Measurements from ENCODE around the gene OLIG1. TPM values are rescaled to one million over a fixed set of nuclear protein-coding genes. Genes with fewer than 3 reads are reported as not detected.
A peak's percentile ranks its signal among the peaks of the same experiment; 100 is the strongest.

OLIG1 gene
- total and polyA plus RNA-seq, 2 of the 8 experiments (the other 6 are each of a cell fraction or from before 2014, with no cell fraction given), result 0.65 to 1.2 TPM

GRCh38 chr21:33026878-33027400 lies 43.0 kb upstream of the OLIG1 start:
- FAIRE-seq (no peak), DNase-seq (ENCODE audit: low read depth in 1 of 2, low spot score in 2 of 2) (peak in 1 of 2 experiments; percentile 72)
- H3K9ac ChIP-seq (replicated peaks in 1 of 4; ENCODE audit: extremely low read depth in 1 of 4, low read depth in 3 of 4, low read length in 3 of 4), result no peak overlapping the region
- H2BK15ac ChIP-seq (ENCODE audit: low read length), result no peak overlapping the region
- H3K4me1 ChIP-seq (replicated peaks in 1 of 4; ENCODE audit: control insufficient read depth in 3 of 4, insufficient read depth in 4 of 4, low read length in 3 of 4), result peaks cover 6 to 35% (median 24%) of the 10 kb centered on the region in 4 experiments
- peaks cover 0 to 5% (median 0%) of the 10 kb centered on the region in 4 experiments; a peak in 1 of 8 replicates for H3K36me3 ChIP-seq (ENCODE audit: control insufficient read depth in 2 of 4, insufficient read depth in 4 of 4, low read length in 3 of 4)
- no peak overlapping the region for H2BK5ac ChIP-seq (ENCODE audit: low read depth, low read length)
- H2BK120ac ChIP-seq (replicated peaks; ENCODE audit: low read depth, low read length), result no peak overlapping the region
- H3K79me1 ChIP-seq (ENCODE audit: low read depth, low read length), result no peaks in the 10 kb centered on the region
- peak overlapping the region; percentile 85 to 95 for H3K4me2 ChIP-seq (ENCODE audit: insufficient read depth in 1 of 2, low read depth in 2 of 2, low read length in 2 of 2)
- H4K20me1 ChIP-seq (replicated peaks in 1 of 2; ENCODE audit: control insufficient read depth in 1 of 2, insufficient read depth in 2 of 2, low read length in 2 of 2), result peaks cover 14% of the 10 kb centered on the region in 2 experiments
- no peak overlapping the region for H4K5ac ChIP-seq (ENCODE audit: insufficient read length, low read depth, low read length)
- H2AK5ac ChIP-seq (ENCODE audit: low read depth, low read length), result no peak overlapping the region
- H4K8ac ChIP-seq (ENCODE audit: extremely low read depth, insufficient read depth, low read length), result no peak overlapping the region
- no peak overlapping the region for H3K14ac ChIP-seq (ENCODE audit: insufficient read length)
- peak overlapping the region; percentile 59; the same call in 1 of the 2 replicates for H2AFZ ChIP-seq (ENCODE audit: low read length)
- no peak overlapping the region for H3K23ac ChIP-seq (ENCODE audit: insufficient read length)
- H4K91ac ChIP-seq (replicated peaks; ENCODE audit: insufficient read length, low read length), result peak overlapping the region; percentile 51
- H3K18ac ChIP-seq (ENCODE audit: extremely low read depth, low read length), result peak overlapping the region; percentile 81
- no peaks in the 10 kb centered on the region for H3K9me3 ChIP-seq (ENCODE audit: insufficient read depth in 2 of 2, low read depth in 1 of 2, low read length in 1 of 2)
- POLR2A ChIA-PET (ENCODE audit: partially characterized antibody), result interaction anchor here (0.8 kb wide), 1 partner anchor 44 kb away, joined by 4 read pairs; no protein-coding TSS in a partner anchor
- H2BK20ac ChIP-seq (ENCODE audit: low read length), result no peak overlapping the region
- peaks cover 13% of the 10 kb centered on the region for H3K23me2 ChIP-seq (ENCODE audit: low read depth, low read length)
- WGBS, 2 experiments (ENCODE audit: extremely low coverage in 1 of 2, insufficient coverage in 1 of 2, insufficient read length in 1 of 2, insufficient replicate concordance in 2 of 2, low coverage in 1 of 2, low lambda C conversion rate in 2 of 2, missing lambda C conversion rate in 1 of 2), result 15% methylated on average over 43 of the region's 54 CpGs; no CpG with 5 or more reads in 1 of the 2 experiments
- peak overlapping the region; percentile 35 for H3K4ac ChIP-seq (replicated peaks; ENCODE audit: insufficient read length, low read depth, low read length)
- peaks cover 90 to 99% (median 98%) of the 10 kb centered on the region in 4 experiments for H3K27me3 ChIP-seq (replicated peaks in 1 of 4; ENCODE audit: control insufficient read depth in 3 of 4, extremely low read depth in 1 of 4, insufficient read depth in 3 of 4, low read length in 3 of 4)
- CTCF ChIA-PET (ENCODE audit: partially characterized antibody), result interaction anchor here (0.8 to 6.0 kb wide), 4 partner anchors 8 to 143 kb away, joined by 3 to 44 read pairs (median 6); no protein-coding TSS in a partner anchor
- H3K27ac ChIP-seq (ENCODE audit: low read depth, low read length), result no peak overlapping the region
- H2BK12ac ChIP-seq (ENCODE audit: low read depth, low read length), result peak overlapping the region; percentile 75; the same call in 1 of the 2 replicates
- no peak overlapping the region for H3K56ac ChIP-seq (replicated peaks; ENCODE audit: insufficient read length, low read depth, low read length)
- H3K79me2 ChIP-seq (ENCODE audit: control insufficient read depth in 1 of 2, insufficient read depth in 2 of 2, low read length in 2 of 2), result no peaks in the 10 kb centered on the region
- H3K4me3 ChIP-seq (ENCODE audit: extremely low read depth in 1 of 4, insufficient read depth in 2 of 4, low read depth in 3 of 4, low read length in 4 of 4), result peak overlapping the region in 1 of 4 experiments; percentile 70; a peak in 2 of 8 replicates
- TF ChIP-seq EZH2 (IDR thresholded peaks at IDR 0.05; ENCODE audit: low read depth, low read length, severe bottlenecking) (peak; percentile 97), POLR2AphosphoS5 (IDR thresholded peaks at IDR 0.05; ENCODE audit: low read depth, low read length) (no peak), E2F6 (IDR thresholded peaks at IDR 0.05) (peak; percentile 75; the same call in 1 of the 2 replicates), MAX (IDR thresholded peaks at IDR 0.05) (peak; percentile 87; the same call in 1 of the 2 replicates), KDM4A (IDR thresholded peaks at IDR 0.05; ENCODE audit: low read depth, low read length, severe bottlenecking) (peak; percentile 16), TAF1 (IDR thresholded peaks at IDR 0.05; ENCODE audit: low read depth, low read length) (no peak), TAF7 (optimal IDR thresholded peaks at IDR 0.05; ENCODE audit: borderline replicate concordance, low read depth, low read length) (no peak), SP2 (IDR thresholded peaks at IDR 0.05; ENCODE audit: low read length) (no peak), SUZ12 (IDR thresholded peaks at IDR 0.05; ENCODE audit: low read length) (peak; percentile 94), YY1 (IDR thresholded peaks at IDR 0.05; ENCODE audit: low read depth, low read length) (no peak), RAD21 (IDR thresholded peaks at IDR 0.05 in 1 of 2, conservative IDR thresholded peaks at IDR 0.05 in 1 of 2; ENCODE audit: low read depth in 2 of 2, low read length in 2 of 2) (no peak)

Data from H1 (cell line).